ENCODE results near the gene AOC1.

DNA sequence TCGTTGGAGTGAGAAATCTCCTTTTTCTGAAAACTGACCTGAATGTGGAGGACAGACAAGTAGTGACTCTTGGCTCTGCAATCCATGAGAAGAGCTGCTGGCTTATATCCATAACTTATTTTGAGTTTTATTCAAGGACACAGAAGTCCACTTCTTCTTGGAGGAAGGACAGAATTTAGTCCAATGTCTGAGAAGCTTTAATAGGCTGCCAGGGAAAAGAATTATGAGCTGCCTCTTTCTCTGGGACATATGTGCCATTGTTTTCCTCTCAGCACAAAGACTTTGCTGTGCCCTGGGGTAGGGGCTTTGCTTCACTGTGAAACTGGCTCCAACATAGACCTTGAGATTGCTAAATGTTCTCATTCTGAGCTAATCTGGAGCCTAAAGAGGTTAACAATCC is 20.5 kb upstream of the AOC1 start:
- TF ChIP-seq, protein P1, sequence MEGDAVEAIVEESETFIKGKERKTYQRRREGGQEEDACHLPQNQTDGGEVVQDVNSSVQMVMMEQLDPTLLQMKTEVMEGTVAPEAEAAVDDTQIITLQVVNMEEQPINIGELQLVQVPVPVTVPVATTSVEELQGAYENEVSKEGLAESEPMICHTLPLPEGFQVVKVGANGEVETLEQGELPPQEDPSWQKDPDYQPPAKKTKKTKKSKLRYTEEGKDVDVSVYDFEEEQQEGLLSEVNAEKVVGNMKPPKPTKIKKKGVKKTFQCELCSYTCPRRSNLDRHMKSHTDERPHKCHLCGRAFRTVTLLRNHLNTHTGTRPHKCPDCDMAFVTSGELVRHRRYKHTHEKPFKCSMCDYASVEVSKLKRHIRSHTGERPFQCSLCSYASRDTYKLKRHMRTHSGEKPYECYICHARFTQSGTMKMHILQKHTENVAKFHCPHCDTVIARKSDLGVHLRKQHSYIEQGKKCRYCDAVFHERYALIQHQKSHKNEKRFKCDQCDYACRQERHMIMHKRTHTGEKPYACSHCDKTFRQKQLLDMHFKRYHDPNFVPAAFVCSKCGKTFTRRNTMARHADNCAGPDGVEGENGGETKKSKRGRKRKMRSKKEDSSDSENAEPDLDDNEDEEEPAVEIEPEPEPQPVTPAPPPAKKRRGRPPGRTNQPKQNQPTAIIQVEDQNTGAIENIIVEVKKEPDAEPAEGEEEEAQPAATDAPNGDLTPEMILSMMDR (IDR thresholded peaks at IDR 0.05): no peak
- no peak for TF ChIP-seq POLR2A (IDR thresholded peaks at IDR 0.05)

Data from right lobe of liver (tissue), 4 donors.